ENCODE measurements around the gene RBMS3. TPM values are rescaled to one million over a fixed set of nuclear protein-coding genes. Genes with fewer than 3 reads are reported as not detected.

Gene RBMS3
- total RNA-seq, 1 experiment from 2014 or later, result 6.5 TPM

- no peak for DNase-seq (ENCODE audit: low spot score)
Measured at GRCh38 chr3:29677421-29677820, 396.6 kb downstream of the RBMS3 start.

- no peak for DNase-seq (ENCODE audit: low spot score)
Measured at GRCh38 chr3:29679944-29680343, 399.1 kb downstream of the RBMS3 start.

GRCh38 chr3:29683018-29683993, 402.4 kb downstream of the RBMS3 start:
- DNase-seq (ENCODE audit: low spot score), result peak; percentile 32

DNA sequence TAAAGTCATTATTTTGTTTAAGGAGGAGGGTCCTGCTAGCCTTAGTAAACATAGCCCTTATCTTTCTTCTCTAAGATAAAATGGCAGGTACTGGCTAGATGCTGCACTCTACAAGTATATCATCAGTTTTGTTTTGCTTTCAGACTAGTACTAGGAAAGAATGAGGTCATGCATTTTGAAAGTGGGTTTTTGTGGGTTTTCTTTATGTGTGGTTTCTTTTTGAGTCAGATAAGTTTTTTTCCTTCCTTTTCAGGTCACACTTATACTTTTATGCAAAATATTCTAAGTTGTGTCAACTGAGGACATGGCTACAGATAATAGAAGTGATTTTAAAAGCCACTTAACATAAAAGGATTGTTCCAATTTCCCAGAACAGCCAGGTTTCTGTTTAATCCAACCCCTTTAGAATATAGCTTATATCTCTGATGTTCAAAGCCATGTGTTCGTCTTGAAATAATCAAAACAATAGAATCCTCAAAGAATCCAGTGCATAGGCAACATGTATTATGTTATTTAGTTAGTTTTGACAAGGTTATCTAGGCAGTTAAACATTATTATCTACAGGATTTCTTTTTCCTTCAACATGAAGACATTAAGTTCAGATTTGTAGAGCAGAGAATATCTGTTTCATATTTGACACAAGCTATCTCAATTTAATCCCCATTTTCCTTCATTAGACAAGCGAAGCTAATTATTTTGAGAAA, 406.2 kb downstream of the RBMS3 start:
- peak; percentile 64 for DNase-seq (ENCODE audit: low spot score)

DNA sequence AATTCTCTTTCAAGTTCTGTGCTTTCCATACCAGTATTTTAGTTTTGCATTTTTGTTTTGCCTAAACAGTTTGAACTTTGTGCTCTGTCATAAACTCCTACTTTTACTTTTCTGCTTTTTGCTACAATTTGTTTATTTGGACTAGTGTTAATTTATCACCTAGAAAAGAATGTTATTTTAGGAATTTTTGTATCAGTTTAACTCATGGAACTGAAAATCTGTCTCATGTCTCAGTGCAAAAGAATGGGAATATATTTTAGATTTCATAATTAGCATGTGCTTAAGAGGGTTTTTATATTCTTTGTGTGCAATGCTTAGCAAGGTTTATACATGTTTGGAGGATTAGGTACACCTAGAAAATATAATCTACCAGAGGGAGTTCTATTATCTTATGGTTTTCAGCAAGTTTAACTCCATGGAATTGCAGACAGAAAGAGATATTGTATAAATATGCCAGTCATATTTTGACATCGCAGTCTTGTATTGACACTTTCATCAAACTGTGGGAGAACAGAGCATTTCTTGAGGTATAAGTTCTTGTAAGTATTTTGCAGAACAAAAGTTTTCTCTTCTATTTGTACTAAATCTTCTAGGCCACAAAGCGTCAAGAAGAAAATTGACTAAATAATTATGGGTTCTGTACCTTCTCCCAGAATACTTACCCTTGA, 409.9 kb downstream of the RBMS3 start:
- DNase-seq (ENCODE audit: low spot score), result no peak

GRCh38 chr3:29693863-29694262, 413.0 kb downstream of the RBMS3 start:
- peak; percentile 78 for DNase-seq (ENCODE audit: low spot score)

DNA sequence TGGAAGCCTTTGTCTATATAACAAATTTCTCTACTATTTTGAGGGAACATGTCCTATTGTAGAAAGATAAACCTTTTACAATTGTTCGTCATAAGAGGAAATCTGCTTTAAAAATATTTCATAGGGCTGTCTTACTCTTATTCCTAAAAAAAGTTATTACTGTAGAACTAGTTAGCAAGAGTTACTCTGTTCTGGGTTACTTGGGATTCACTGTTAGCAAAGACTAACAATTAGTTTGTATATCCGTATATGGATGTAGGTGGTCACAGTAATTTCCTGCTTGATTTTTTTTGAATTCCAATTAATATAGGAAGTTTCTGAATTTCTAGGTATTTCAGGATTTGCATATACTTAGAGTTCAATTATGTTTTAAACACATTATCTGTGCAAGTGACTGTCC, 413.5 kb downstream of the RBMS3 start:
- no peak for DNase-seq (ENCODE audit: low spot score)

- peak; percentile 87 for DNase-seq (ENCODE audit: low spot score)
Measured at GRCh38 chr3:29694783-29695182, 413.9 kb downstream of the RBMS3 start.

GRCh38 chr3:29695201-29695600, 414.3 kb downstream of the RBMS3 start:
- DNase-seq (ENCODE audit: low spot score), result no peak

- peak; percentile 20 for DNase-seq (ENCODE audit: low spot score)
Measured at GRCh38 chr3:29695643-29696198, 414.9 kb downstream of the RBMS3 start.

GRCh38 chr3:29696311-29696710, 415.4 kb downstream of the RBMS3 start:
- DNase-seq (ENCODE audit: low spot score), result no peak

DNA sequence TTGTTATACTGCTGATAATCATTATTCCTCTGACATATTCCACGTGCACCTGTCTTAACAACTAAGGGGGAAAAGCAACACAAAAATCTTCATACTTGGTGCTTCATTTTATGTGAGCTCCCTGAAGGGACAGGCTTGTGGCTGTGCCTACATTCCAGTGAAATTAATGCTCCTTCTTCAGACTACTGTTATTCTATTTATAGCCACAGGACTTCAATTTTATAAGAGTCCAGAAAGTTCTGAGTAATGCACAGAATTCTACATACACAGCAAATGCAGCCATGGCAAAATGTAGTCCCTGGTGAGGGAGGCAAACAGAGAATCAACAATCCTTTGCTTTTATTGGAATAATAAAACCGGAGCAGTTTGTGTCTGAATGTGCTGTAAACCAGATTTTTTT, 417.1 kb downstream of the RBMS3 start:
- no peak for DNase-seq (ENCODE audit: low spot score)

GRCh38 chr3:29700256-29700655, 419.4 kb downstream of the RBMS3 start:
- DNase-seq (ENCODE audit: low spot score), result no peak

GRCh38 chr3:29701326-29701983, 420.6 kb downstream of the RBMS3 start:
- no peak for DNase-seq (ENCODE audit: low spot score)

DNA sequence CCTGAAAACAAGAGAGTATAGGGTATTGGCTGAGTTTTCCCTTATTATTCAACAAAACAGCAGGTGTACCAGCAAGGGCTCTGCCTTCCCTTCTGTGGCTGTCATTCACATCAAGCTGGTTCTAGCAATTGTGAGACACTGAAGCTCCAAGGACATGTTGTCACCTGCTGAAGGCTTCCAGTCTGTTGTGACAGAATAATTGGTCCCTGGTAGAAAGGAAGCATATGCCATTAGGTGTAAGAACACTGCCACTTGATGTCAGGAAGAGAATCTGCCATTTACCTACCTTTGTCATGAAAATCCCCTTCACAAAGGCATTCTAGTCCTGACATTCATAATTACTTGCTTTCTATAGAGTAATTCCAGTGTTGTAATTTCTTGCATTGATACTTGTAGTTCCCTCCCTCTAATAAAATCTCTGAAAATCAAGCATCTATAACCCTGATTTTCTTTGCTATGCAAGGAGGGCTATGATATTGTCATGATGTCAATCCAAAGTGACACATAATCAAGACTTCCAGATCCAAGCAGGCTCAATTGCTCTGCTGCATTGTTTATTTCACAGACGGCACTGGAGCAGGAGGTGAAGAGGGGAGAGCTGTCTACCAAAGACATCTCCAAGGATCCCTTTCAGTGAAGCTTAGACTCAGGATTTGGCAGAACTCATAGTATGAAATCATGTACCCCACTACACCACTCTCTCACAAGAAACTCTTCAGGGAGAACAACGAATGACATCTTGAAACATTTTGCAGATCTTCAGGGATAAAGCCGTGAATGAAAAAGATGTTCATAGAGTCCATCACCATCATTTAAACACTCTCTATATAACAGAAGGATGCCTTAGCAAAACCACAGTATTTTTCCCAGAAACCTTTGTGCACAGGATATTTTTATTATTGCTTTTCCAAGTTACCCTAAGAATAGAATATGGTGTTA, 425.3 kb downstream of the RBMS3 start:
- no peak for DNase-seq (ENCODE audit: low spot score)

DNA sequence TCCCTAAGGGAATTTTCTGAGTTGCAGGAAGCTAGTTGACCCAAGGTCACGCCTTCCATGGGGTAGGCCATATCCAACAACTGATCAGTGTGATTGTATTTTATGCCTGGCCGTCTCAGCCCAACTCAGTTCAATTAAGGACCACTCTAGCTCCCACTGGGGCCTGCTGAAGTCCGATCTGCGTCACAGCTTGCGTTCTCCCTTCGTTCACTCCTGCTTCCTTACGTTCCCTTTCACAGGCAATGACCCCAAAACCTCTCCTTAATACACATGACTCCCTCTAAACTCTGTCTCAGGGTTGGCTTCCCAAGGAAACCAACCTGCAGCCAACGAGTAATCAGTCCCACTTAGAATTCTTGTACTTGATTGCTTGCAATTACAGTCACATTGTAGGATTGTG, 428.0 kb downstream of the RBMS3 start:
- no peak for DNase-seq (ENCODE audit: low spot score)

DNA sequence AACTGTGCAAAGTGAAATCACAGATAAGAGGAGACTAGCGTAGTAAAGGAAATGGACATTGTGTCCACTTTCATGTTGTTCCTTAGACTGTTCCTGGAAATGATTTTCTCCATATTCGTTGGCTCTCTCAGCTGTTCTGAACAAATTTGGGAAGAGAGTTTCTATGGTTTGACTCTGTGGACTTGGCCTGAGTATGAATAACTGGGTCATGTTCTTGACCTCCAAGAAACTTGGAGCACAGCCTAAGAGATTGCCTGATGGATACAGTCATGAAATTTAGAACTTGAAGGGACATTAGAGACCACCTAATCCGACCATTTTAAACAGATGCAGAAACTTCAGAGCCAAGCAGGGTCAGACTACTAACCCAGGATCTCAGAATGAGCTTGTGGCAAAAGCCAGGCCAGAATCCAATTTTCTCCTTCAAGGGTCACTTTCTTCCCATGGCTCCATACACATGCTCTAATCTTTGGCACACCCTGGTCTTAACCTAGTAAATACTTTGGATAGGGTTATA, 430.4 kb downstream of the RBMS3 start:
- no peak for DNase-seq (ENCODE audit: low spot score)

DNA sequence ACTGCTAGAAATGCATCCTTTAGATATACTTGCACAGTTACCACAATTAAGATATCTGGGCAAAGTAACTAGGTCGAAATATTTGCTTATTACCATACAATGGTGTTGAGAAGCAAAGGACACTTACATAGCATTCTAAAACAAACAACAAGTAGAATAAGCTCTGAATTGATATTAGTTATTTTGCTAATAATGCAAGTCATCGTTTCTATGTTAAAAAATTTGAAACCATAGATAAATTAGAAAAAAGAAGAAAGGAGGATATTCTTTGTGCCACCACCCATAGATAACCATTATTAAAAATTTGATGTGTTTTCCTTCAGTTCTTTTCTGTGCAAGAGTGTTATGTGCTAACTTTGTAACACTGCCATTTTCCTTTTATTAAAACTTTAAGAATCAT, 435.3 kb downstream of the RBMS3 start:
- DNase-seq (ENCODE audit: low spot score), result no peak

- no peak for DNase-seq (ENCODE audit: low spot score)
Measured at GRCh38 chr3:29718661-29719065, 437.8 kb downstream of the RBMS3 start.

DNA sequence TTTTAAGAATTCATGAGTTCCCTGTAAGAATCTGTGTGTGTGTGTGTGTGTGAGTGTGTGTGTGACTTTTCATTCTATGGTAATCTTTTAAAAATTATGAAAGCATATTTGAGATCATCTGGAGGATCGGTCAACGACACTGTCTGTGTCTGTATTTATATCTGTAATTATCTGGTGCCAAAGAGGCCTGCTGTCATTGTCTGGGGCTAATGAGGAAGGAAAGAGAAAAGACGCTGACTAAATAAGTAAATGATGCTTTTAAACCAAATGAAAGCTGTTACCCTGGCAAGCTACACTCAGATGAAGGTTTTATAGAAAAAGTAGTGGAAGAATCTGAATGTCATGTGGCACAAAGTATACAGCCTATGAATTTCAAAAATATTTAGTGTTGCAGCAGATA, 439.8 kb downstream of the RBMS3 start:
- DNase-seq (ENCODE audit: low spot score), result no peak

Data from H4 (cell line).